CD8-positive, alpha-beta memory T cell (primary cell): ENCODE measurements around the gene PRPF6. TPM values are rescaled to one million over a fixed set of nuclear protein-coding genes. Genes with fewer than 3 reads are reported as not detected.

Experiments
- CTCF ChIA-PET: fragments of 350-600 bp; sonication (Branson Sonifier 250); formaldehyde crosslinking; loops from one replicate; lab custom pipeline; 2021; ENCODE audit warnings: antibody characterized with exemption; lab: Charles Lee
- POLR2A ChIA-PET: fragments of 350-600 bp; sonication (Branson Sonifier 250); formaldehyde crosslinking; loops from one replicate; lab custom pipeline; 2021; ENCODE audit warnings: antibody characterized with exemption; lab: Charles Lee
- DNase-seq, 5 donors: peaks; one replicate each; pipeline versions ENCODE4 v3.0.0 to v3.0.0-alpha.2; 2020 to 2022; ENCODE audit warnings: mixed read lengths in 1 of 5
- H3K27ac ChIP-seq: one replicate; pipeline ENCODE4 v1.7.0; 2013; ENCODE audit warnings: low read depth, mild to moderate bottlenecking, low read length, moderate library complexity
- H3K27me3 ChIP-seq: 2 replicates; pipeline ENCODE4 v1.7.0; 2013; ENCODE audit warnings: low read length, mild to moderate bottlenecking; ENCODE audit not compliant: insufficient read depth, poor library complexity, severe bottlenecking
- H3K36me3 ChIP-seq: 2 replicates; pipeline ENCODE4 v1.7.0; 2013; ENCODE audit warnings: mild to moderate bottlenecking, low read length, moderate library complexity; ENCODE audit not compliant: insufficient read depth
- H3K4me1 ChIP-seq: 2 replicates; pipeline ENCODE4 v1.7.0; 2013; ENCODE audit warnings: mild to moderate bottlenecking, low read length, moderate library complexity; ENCODE audit not compliant: insufficient read depth
- H3K4me3 ChIP-seq: 2 replicates; pipeline ENCODE4 v1.7.0; 2013; ENCODE audit warnings: mild to moderate bottlenecking, low read length
- H3K9me3 ChIP-seq: 2 replicates; pipeline ENCODE4 v1.7.0; 2013; ENCODE audit warnings: mild to moderate bottlenecking, low read length
- H3K27ac Mint-ChIP-seq, 8 donors: one replicate each; pipeline ENCODE4 v1.8.0; 2020 to 2021; ENCODE audit warnings: mixed read lengths in 8 of 8, mild to moderate bottlenecking in 6 of 8, inconsistent platforms in 3 of 8, moderate library complexity in 3 of 8
- H3K27me3 Mint-ChIP-seq, 2 donors: one replicate each; pipeline ENCODE4 v1.8.0; 2020 to 2021; ENCODE audit warnings: mixed read lengths in 2 of 2, mild to moderate bottlenecking in 1 of 2, moderate library complexity in 1 of 2
- H3K36me3 Mint-ChIP-seq, 3 donors: one replicate each; pipeline ENCODE4 v1.8.0; 2020 to 2021; ENCODE audit warnings: mixed read lengths in 3 of 3, inconsistent platforms in 1 of 3, mild to moderate bottlenecking in 1 of 3
- H3K4me1 Mint-ChIP-seq, 3 donors: one replicate each; pipeline ENCODE4 v1.8.0; 2020 to 2021; ENCODE audit warnings: mixed read lengths in 3 of 3, inconsistent platforms in 1 of 3, mild to moderate bottlenecking in 1 of 3
- H3K4me3 Mint-ChIP-seq, 7 donors: one replicate each; pipeline ENCODE4 v1.8.0; 2020 to 2021; ENCODE audit warnings: mixed read lengths in 7 of 7, mild to moderate bottlenecking in 6 of 7, moderate library complexity in 4 of 7, inconsistent platforms in 2 of 7
- H3K9me3 Mint-ChIP-seq, 5 donors: one replicate each; pipeline ENCODE4 v1.8.0; 2020 to 2022; ENCODE audit warnings: mixed read lengths in 5 of 5, mild to moderate bottlenecking in 3 of 5, moderate library complexity in 2 of 5, inconsistent platforms in 1 of 5
- polyA plus RNA-seq: library from polyadenylated mRNA; unstranded; fragments of 300-500 nt; fragmentation: Illumina TruSeq; gene quantifications from one replicate; pipeline ENCODE4 v1.2.3, GENCODE V29; 2021
- total RNA-seq, 2 experiments: library from RNA; stranded (reverse); gene quantifications; one replicate each; pipeline ENCODE4 v1.2.3, GENCODE V29; 2021

The PRPF6 gene
- total and polyA plus RNA-seq, 3 experiments from 2014 or later: 76.2 to 97.1 (median 78.3) TPM

GRCh38 chr20:64067733-64068307, 86.9 kb downstream of the PRPF6 start:
- Histone ChIP-seq H3K9me3 (no peaks in the 10 kb centered on the region), H3K4me3 (no peak overlapping the region), H3K36me3 (no peaks in the 10 kb centered on the region), H3K27ac (no peak overlapping the region), H3K4me1 (peaks cover 44% of the 10 kb centered on the region), H3K27me3 (no peaks in the 10 kb centered on the region)
- POLR2A ChIA-PET: no interaction called here
- CTCF ChIA-PET: interaction anchor here (1.1 to 2.2 kb wide), 3 partner anchors 10 to 29 kb away, joined by 4 to 7 read pairs (median 4); partner anchors contain the start of gene LKAAEAR1
- Mint-ChIP-seq H3K4me3 (no peak overlapping the region), H3K36me3 (peaks cover 0 to 9% (median 0%) of the 10 kb centered on the region in 3 donors), H3K4me1 (peaks cover 21 to 44% (median 24%) of the 10 kb centered on the region in 3 donors), H3K27ac (peak overlapping the region in 1 of 8 donors; percentile 8), H3K27me3 (no peaks in the 10 kb centered on the region), H3K9me3 (no peaks in the 10 kb centered on the region)
- no peak for DNase-seq

- ChIA-PET POLR2A (interaction anchor here (0.6 kb wide), 1 partner anchor 89 kb away, joined by 3 read pairs; the partner anchor contains the start of gene SAMD10), CTCF (interaction anchor here (0.7 to 2.2 kb wide), 4 partner anchors 8 to 30 kb away, joined by 3 to 7 read pairs (median 4); no protein-coding TSS in a partner anchor)
- Mint-ChIP-seq H3K27ac (peak overlapping the region in 1 of 8 donors; percentile 64), H3K27me3 (no peaks in the 10 kb centered on the region), H3K36me3 (peaks cover 0 to 15% (median 0%) of the 10 kb centered on the region in 3 donors), H3K4me1 (peaks cover 20 to 41% (median 24%) of the 10 kb centered on the region in 3 donors), H3K9me3 (no peaks in the 10 kb centered on the region), H3K4me3 (no peak overlapping the region)
- no peaks in the 10 kb centered on the region for H3K36me3 ChIP-seq
- H3K4me1 ChIP-seq: peaks cover 42% of the 10 kb centered on the region
- no peak for DNase-seq
- H3K9me3 ChIP-seq: no peaks in the 10 kb centered on the region
- H3K27me3 ChIP-seq: no peaks in the 10 kb centered on the region
- H3K27ac ChIP-seq: no peak overlapping the region
- H3K4me3 ChIP-seq: no peak overlapping the region
These were observed 87.7 kb downstream of the PRPF6 start for GRCh38 chr20:64068386-64069208.

- no peaks in the 10 kb centered on the region for H3K27me3 Mint-ChIP-seq
- H3K27ac ChIP-seq: no peak overlapping the region
- H3K4me1 Mint-ChIP-seq: peaks cover 14 to 35% (median 20%) of the 10 kb centered on the region in 3 donors
- DNase-seq: no peak
- H3K4me1 ChIP-seq: peaks cover 36% of the 10 kb centered on the region
- no peaks in the 10 kb centered on the region for H3K27me3 ChIP-seq
- CTCF ChIA-PET: interaction anchor here (0.7 to 2.2 kb wide), 4 partner anchors 8 to 10 kb away, joined by 3 to 7 read pairs (median 3); partner anchors contain the start of gene RGS19
- H3K36me3 ChIP-seq: no peaks in the 10 kb centered on the region
- no peak overlapping the region for H3K4me3 ChIP-seq
- POLR2A ChIA-PET: interaction anchor here (0.6 to 1.2 kb wide), 2 partner anchors 10 to 90 kb away, joined by 3 to 6 read pairs; partner anchors contain the start of genes OPRL1, RGS19 and SAMD10
- no peaks in the 10 kb centered on the region for H3K9me3 ChIP-seq
- no peak overlapping the region for H3K27ac Mint-ChIP-seq
- H3K4me3 Mint-ChIP-seq: no peak overlapping the region
- no peaks in the 10 kb centered on the region for H3K9me3 Mint-ChIP-seq
- peaks cover 0 to 19% (median 0%) of the 10 kb centered on the region in 3 donors for H3K36me3 Mint-ChIP-seq
These were observed 88.3 kb downstream of the PRPF6 start for GRCh38 chr20:64069209-64069613.

GRCh38 chr20:64069614-64070243, 88.8 kb downstream of the PRPF6 start:
- H3K27ac Mint-ChIP-seq: no peak overlapping the region
- H3K27ac ChIP-seq: no peak overlapping the region
- no peaks in the 10 kb centered on the region for H3K27me3 ChIP-seq
- H3K36me3 Mint-ChIP-seq: peaks cover 0 to 24% (median 0%) of the 10 kb centered on the region in 3 donors
- CTCF ChIA-PET: interaction anchor here (0.7 to 2.2 kb wide), 4 partner anchors 8 to 10 kb away, joined by 3 to 7 read pairs (median 3); partner anchors contain the start of gene RGS19
- POLR2A ChIA-PET: interaction anchor here (1.2 kb wide), 1 partner anchor 10 kb away, joined by 6 read pairs; the partner anchor contains the start of genes OPRL1 and RGS19
- no peaks in the 10 kb centered on the region for H3K9me3 ChIP-seq
- no peaks in the 10 kb centered on the region for H3K36me3 ChIP-seq
- DNase-seq: no peak
- peaks cover 14 to 30% (median 17%) of the 10 kb centered on the region in 3 donors for H3K4me1 Mint-ChIP-seq
- no peaks in the 10 kb centered on the region for H3K27me3 Mint-ChIP-seq
- H3K4me3 Mint-ChIP-seq: no peak overlapping the region
- no peaks in the 10 kb centered on the region for H3K9me3 Mint-ChIP-seq
- H3K4me3 ChIP-seq: no peak overlapping the region
- peaks cover 36% of the 10 kb centered on the region for H3K4me1 ChIP-seq

- Mint-ChIP-seq H3K27me3 (no peaks in the 10 kb centered on the region), H3K27ac (peak overlapping the region in 2 of 8 donors; percentile 11 to 37), H3K9me3 (no peaks in the 10 kb centered on the region), H3K4me1 (peaks cover 10 to 24% (median 13%) of the 10 kb centered on the region in 3 donors), H3K4me3 (no peak overlapping the region), H3K36me3 (peaks cover 0 to 28% (median 0%) of the 10 kb centered on the region in 3 donors)
- no peak overlapping the region for H3K27ac ChIP-seq
- ChIA-PET POLR2A (interaction anchor here (1.2 kb wide), 1 partner anchor 9 kb away, joined by 6 read pairs; the partner anchor contains the start of genes OPRL1 and RGS19), CTCF (interaction anchor here (2.2 kb wide), 1 partner anchor 8 kb away, joined by 7 read pairs; no protein-coding TSS in a partner anchor)
- H3K36me3 ChIP-seq: peaks cover 4% of the 10 kb centered on the region
- H3K4me3 ChIP-seq: no peak overlapping the region
- H3K27me3 ChIP-seq: no peaks in the 10 kb centered on the region
- peaks cover 31% of the 10 kb centered on the region for H3K4me1 ChIP-seq
- no peaks in the 10 kb centered on the region for H3K9me3 ChIP-seq
- DNase-seq: no peak
These were observed 89.5 kb downstream of the PRPF6 start for GRCh38 chr20:64070244-64070993.

GRCh38 chr20:64071341-64072332, 90.7 kb downstream of the PRPF6 start:
- ChIA-PET CTCF (interaction anchor here (0.9 to 1.8 kb wide), 3 partner anchors 9 to 354 kb away, joined by 3 to 4 read pairs (median 3); no protein-coding TSS in a partner anchor), POLR2A (interaction anchor here (0.7 kb wide), 1 partner anchor 79 kb away, joined by 4 read pairs; no protein-coding TSS in a partner anchor)
- Mint-ChIP-seq H3K4me1 (peaks cover 0 to 20% (median 3%) of the 10 kb centered on the region in 3 donors), H3K27me3 (no peaks in the 10 kb centered on the region), H3K4me3 (no peak overlapping the region), H3K9me3 (no peaks in the 10 kb centered on the region), H3K27ac (peak overlapping the region in 2 of 8 donors; percentile 60 to 74), H3K36me3 (peaks cover 0 to 35% (median 0%) of the 10 kb centered on the region in 3 donors)
- no peak overlapping the region for H3K4me3 ChIP-seq
- no peak for DNase-seq
- H3K36me3 ChIP-seq: peaks cover 7% of the 10 kb centered on the region
- H3K27ac ChIP-seq: no peak overlapping the region
- H3K27me3 ChIP-seq: no peaks in the 10 kb centered on the region
- H3K9me3 ChIP-seq: no peaks in the 10 kb centered on the region
- H3K4me1 ChIP-seq: peaks cover 24% of the 10 kb centered on the region
